K562 (cell line): ENCODE data around the gene WDR70. TPM values are rescaled to one million over a fixed set of nuclear protein-coding genes. Genes with fewer than 3 reads are reported as not detected.

Experiments
- ELF4 ChIP-seq: fragments of 450-650 bp; formaldehyde crosslinking; IDR thresholded peaks from 2 replicates; pipeline ENCODE4 v1.4.0; 2022; ENCODE audit warnings: missing genetic modification characterization
- SMAD4 ChIP-seq: fragments of 250-450 bp; sonication (Bioruptor Pico); conservative IDR thresholded peaks from 2 replicates; pipeline ENCODE4 v1.8.0; 2021; ENCODE audit warnings: inconsistent platforms, mild to moderate bottlenecking, moderate library complexity
- SMARCB1 ChIP-seq: IDR thresholded peaks from 2 replicates; pipeline ENCODE4 v1.6.1; 2011; ENCODE audit warnings: improper control_type of control experiment, low read depth; ENCODE audit not compliant: insufficient read length
- ZNF232 ChIP-seq: sonication (generic); formaldehyde crosslinking; IDR thresholded peaks from 2 replicates; pipeline ENCODE4 v1.8.0; 2022; ENCODE audit warnings: mild to moderate bottlenecking, missing genetic modification reagents
- polyA plus RNA-seq, 8 experiments: library from polyadenylated mRNA; depleted of rRNA in 4 of 8; stranded (reverse) in 5 of 8; unstranded in 3 of 8; fragments of >200 nt; fragmentation: Nextera tagmentation in 2 of 8; fragmentation: Illumina TruSeq in 1 of 8; extraction: Ambion mirVana in 2 of 8; extraction: Trizol in 1 of 8; gene quantifications; 2 replicates each; pipeline versions ENCODE4 v1.2.1 to v1.2.3, GENCODE V29; 2011 to 2014; ENCODE audit warnings: inconsistent platforms in 1 of 8, missing spikeins in 1 of 8
- total RNA-seq, 7 experiments: library from RNA; depleted of rRNA in 6 of 7; stranded (reverse); fragments of >200 nt in 6 of 7; fragmentation: Illumina TruSeq in 2 of 7; extraction: Trizol in 2 of 7; gene quantifications; 2 replicates each; pipeline versions ENCODE4 v1.2.1 to v1.2.3, GENCODE V29; 2011 to 2021; ENCODE audit warnings: low replicate concordance in 1 of 7
- TF ChIP-seq, protein P1 (sequence below), 2 experiments: fragments of 450-650 bp; formaldehyde crosslinking in 1 of 2; IDR thresholded peaks; 2 replicates each; pipeline versions ENCODE4 v1.4.0 to v1.6.1; 2014 to 2020; ENCODE audit warnings: mild to moderate bottlenecking in 2 of 2, borderline replicate concordance in 1 of 2, low read depth in 1 of 2
- TF ChIP-seq, protein P2 (sequence below): fragments of 450-650 bp; IDR thresholded peaks from 2 replicates; pipeline ENCODE4 v1.6.1; 2016; ENCODE audit warnings: missing biosample characterization, missing genetic modification characterization

The WDR70 gene
- total and polyA plus RNA-seq, 9 of the 15 experiments (the other 6 are each of a cell fraction or from before 2014, with no cell fraction given): 16.8 to 46.6 (median 38.8) TPM

DNA sequence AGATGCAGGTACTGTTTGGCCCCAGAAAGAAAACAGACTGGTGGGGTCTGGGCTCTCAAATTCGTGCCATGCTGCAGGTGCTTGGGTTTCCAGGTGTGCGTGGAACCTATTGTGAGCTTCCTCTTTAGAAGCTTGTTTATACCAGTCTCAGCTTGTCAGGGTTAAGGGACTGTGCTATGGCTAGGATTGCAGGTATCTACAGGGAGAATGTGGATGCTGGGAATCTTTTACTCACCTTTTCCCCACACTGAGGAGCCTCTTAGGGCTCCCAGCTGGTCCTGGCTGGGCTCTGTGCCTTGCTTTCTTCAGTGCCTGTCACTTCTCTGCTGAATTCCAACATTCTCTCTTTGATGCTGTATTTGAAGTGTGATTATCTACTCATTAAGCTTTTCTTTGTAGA is 111.8 kb downstream of the WDR70 start (continued):
- TF ChIP-seq, protein P1, sequence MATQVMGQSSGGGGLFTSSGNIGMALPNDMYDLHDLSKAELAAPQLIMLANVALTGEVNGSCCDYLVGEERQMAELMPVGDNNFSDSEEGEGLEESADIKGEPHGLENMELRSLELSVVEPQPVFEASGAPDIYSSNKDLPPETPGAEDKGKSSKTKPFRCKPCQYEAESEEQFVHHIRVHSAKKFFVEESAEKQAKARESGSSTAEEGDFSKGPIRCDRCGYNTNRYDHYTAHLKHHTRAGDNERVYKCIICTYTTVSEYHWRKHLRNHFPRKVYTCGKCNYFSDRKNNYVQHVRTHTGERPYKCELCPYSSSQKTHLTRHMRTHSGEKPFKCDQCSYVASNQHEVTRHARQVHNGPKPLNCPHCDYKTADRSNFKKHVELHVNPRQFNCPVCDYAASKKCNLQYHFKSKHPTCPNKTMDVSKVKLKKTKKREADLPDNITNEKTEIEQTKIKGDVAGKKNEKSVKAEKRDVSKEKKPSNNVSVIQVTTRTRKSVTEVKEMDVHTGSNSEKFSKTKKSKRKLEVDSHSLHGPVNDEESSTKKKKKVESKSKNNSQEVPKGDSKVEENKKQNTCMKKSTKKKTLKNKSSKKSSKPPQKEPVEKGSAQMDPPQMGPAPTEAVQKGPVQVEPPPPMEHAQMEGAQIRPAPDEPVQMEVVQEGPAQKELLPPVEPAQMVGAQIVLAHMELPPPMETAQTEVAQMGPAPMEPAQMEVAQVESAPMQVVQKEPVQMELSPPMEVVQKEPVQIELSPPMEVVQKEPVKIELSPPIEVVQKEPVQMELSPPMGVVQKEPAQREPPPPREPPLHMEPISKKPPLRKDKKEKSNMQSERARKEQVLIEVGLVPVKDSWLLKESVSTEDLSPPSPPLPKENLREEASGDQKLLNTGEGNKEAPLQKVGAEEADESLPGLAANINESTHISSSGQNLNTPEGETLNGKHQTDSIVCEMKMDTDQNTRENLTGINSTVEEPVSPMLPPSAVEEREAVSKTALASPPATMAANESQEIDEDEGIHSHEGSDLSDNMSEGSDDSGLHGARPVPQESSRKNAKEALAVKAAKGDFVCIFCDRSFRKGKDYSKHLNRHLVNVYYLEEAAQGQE (IDR thresholded peaks at IDR 0.05; ENCODE audit: borderline replicate concordance): no peak
- TF ChIP-seq, protein P1 (CRISPR knock-in tag; IDR thresholded peaks at IDR 0.05; ENCODE audit: low read depth): no peak
- TF ChIP-seq, protein P2, sequence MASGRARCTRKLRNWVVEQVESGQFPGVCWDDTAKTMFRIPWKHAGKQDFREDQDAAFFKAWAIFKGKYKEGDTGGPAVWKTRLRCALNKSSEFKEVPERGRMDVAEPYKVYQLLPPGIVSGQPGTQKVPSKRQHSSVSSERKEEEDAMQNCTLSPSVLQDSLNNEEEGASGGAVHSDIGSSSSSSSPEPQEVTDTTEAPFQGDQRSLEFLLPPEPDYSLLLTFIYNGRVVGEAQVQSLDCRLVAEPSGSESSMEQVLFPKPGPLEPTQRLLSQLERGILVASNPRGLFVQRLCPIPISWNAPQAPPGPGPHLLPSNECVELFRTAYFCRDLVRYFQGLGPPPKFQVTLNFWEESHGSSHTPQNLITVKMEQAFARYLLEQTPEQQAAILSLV (tag): no peak
- TF ChIP-seq SMAD4 (CRISPR knock-in tag): no peak
- no peak for TF ChIP-seq ZNF232 (CRISPR knock-in tag)
- TF ChIP-seq ELF4 (CRISPR knock-in tag): no peak
- TF ChIP-seq SMARCB1: no peak
